K562 (cell line): Measurements from ENCODE around the gene GADD45G. TPM values are rescaled to one million over a fixed set of nuclear protein-coding genes. Genes with fewer than 3 reads are reported as not detected.

ENCODE experiments used
- ATAC-seq: fragments of 200-7000 bp; cut with Tn5 transposase; 3 replicates; pipeline ENCODE4 v1.9.1; 2020; ENCODE audit warnings: moderate library complexity
- BruUV-seq: library from RNA; stranded (reverse); fragments of 400-500 nt; replicated peaks from 2 replicates; lab custom pipeline; 2021; lab: Mats Ljungman, UMichigan
- CTCF ChIA-PET: fragments of 300-600 bp; formaldehyde crosslinking; extraction: SDS; loops from one replicate; lab custom pipeline; 2021; ENCODE audit warnings: low intra/inter-chr PET ratio; lab: Yijun Ruan, JAX
- POLR2A ChIA-PET: fragments of 300-600, 350-650 bp; sonication (Branson Sonifier 250); formaldehyde crosslinking; extraction: SDS; loops from one replicate; lab custom pipeline; 2021; ENCODE audit warnings: antibody characterized with exemption, inconsistent platforms; lab: Yijun Ruan, JAX
- DNase-seq, 4 experiments: peaks; one replicate each; pipeline versions ENCODE4 v3.0.0 to v3.0.0-alpha.2; 2011 to 2018; ENCODE audit warnings: low spot score in 3 of 4, mixed read lengths in 3 of 4; ENCODE audit errors: extremely low read depth in 1 of 4
- FAIRE-seq: peaks from 2 replicates; lab custom pipeline; 2011; peaks lifted over from hg19 to GRCh38; lab: Jason Lieb, UNC
- H2AFZ ChIP-seq: 2 replicates; pipeline ENCODE4 v1.6.0; 2011; ENCODE audit warnings: low read depth, low read length, control low read depth, inconsistent platforms
- H3K27ac ChIP-seq: fragments of 200-600 bp; 3 replicates; pipeline ENCODE4 v1.8.0; 2011; ENCODE audit warnings: low read depth, mild to moderate bottlenecking, control low read depth, inconsistent platforms, low read length, moderate library complexity, mixed read lengths; ENCODE audit errors: extremely low read depth
- H3K27me3 ChIP-seq, 2 experiments: fragments of 300-600 bp in 1 of 2; 2 replicates in 1 of 2; 3 replicates in 1 of 2; pipeline versions ENCODE4 v1.6.0 to v1.8.0; 2011; ENCODE audit warnings: inconsistent platforms in 2 of 2, low read length in 2 of 2, mild to moderate bottlenecking in 1 of 2, mixed read lengths in 1 of 2, moderate library complexity in 1 of 2; ENCODE audit not compliant: control insufficient read depth in 2 of 2, insufficient read depth in 2 of 2
- H3K36me3 ChIP-seq: fragments of 300-600 bp; 3 replicates; pipeline ENCODE4 v1.8.0; 2011; ENCODE audit warnings: mild to moderate bottlenecking, low read length, inconsistent platforms; ENCODE audit not compliant: control insufficient read depth, insufficient read depth
- H3K4me1 ChIP-seq, 2 experiments: fragments of 200-600 bp in 1 of 2; replicated peaks in 1 of 2; 2 replicates in 1 of 2; 3 replicates in 1 of 2; pipeline versions ENCODE4 v1.5.1 to v1.8.0; 2011; ENCODE audit warnings: inconsistent platforms in 2 of 2, low read length in 2 of 2, mild to moderate bottlenecking in 1 of 2, mixed read lengths in 1 of 2, moderate library complexity in 1 of 2; ENCODE audit not compliant: control insufficient read depth in 2 of 2, insufficient read depth in 2 of 2
- H3K4me2 ChIP-seq: 2 replicates; pipeline ENCODE4 v1.6.1; 2011; ENCODE audit warnings: low read length, control low read depth, inconsistent platforms, mixed read lengths; ENCODE audit not compliant: insufficient read depth
- H3K4me3 ChIP-seq: fragments of 200-600 bp; sonication (generic), shearing (Covaris generic); 2 replicates; pipeline ENCODE4 v1.5.1; 2016; ENCODE audit warnings: control low read depth, inconsistent platforms
- H3K79me2 ChIP-seq: fragments of 200-600 bp; 3 replicates; pipeline ENCODE4 v1.8.0; 2011; ENCODE audit warnings: low read length, inconsistent platforms; ENCODE audit not compliant: control insufficient read depth, insufficient read depth
- H3K9ac ChIP-seq, 2 experiments: 2 replicates each; pipeline versions ENCODE4 v1.6.0 to v1.6.1; 2011; ENCODE audit warnings: low read depth in 2 of 2, low read length in 2 of 2, control low read depth in 1 of 2, inconsistent platforms in 1 of 2, mild to moderate bottlenecking in 1 of 2, mixed read lengths in 1 of 2; ENCODE audit not compliant: insufficient read depth in 1 of 2
- H3K9me1 ChIP-seq: one replicate; pipeline ENCODE4 v1.6.0; 2011; ENCODE audit warnings: inconsistent platforms, mild to moderate bottlenecking, low read length, moderate library complexity; ENCODE audit not compliant: control insufficient read depth, insufficient read depth
- H3K9me3 ChIP-seq: replicated peaks from 2 replicates; pipeline ENCODE4 v1.5.1; 2011; ENCODE audit warnings: low read depth, low read length, inconsistent platforms; ENCODE audit not compliant: control insufficient read depth, insufficient read depth
- H4K20me1 ChIP-seq: replicated peaks from 2 replicates; pipeline ENCODE4 v1.6.1; 2011; ENCODE audit warnings: low read length, inconsistent platforms, mixed read lengths; ENCODE audit not compliant: control insufficient read depth, insufficient read depth
- ARID3A ChIP-seq: IDR thresholded peaks from 2 replicates; pipeline ENCODE4 v1.6.1; 2012; ENCODE audit warnings: low read depth, low read length, improper control_type of control experiment, borderline replicate concordance
- PATZ1 ChIP-seq: fragments of 250-450 bp; sonication (Bioruptor Pico); IDR thresholded peaks from 2 replicates; pipeline ENCODE4 v1.5.0; 2020; ENCODE audit warnings: mild to moderate bottlenecking, borderline replicate concordance
- RBM22 ChIP-seq: fragments of 200-400 bp; formaldehyde crosslinking; IDR thresholded peaks from 2 replicates; pipeline ENCODE4 v1.6.1; 2018; ENCODE audit warnings: low read length, low read depth; ENCODE audit not compliant: poor library complexity, severe bottlenecking
- SMAD1 ChIP-seq: fragments of 150-350 bp; IDR thresholded peaks from 2 replicates; pipeline ENCODE4 v1.6.1; 2014; ENCODE audit warnings: low read length, low read depth; ENCODE audit not compliant: partially characterized antibody
- STAT6 ChIP-seq: sonication (generic); formaldehyde crosslinking; IDR thresholded peaks from 2 replicates; pipeline ENCODE4 v1.8.1; 2023; ENCODE audit warnings: mild to moderate bottlenecking, missing genetic modification reagents
- ZNF395 ChIP-seq: fragments of 200-800 bp; sonication (Bioruptor generic); IDR thresholded peaks from 2 replicates; pipeline ENCODE4 v1.6.1; 2017; ENCODE audit warnings: missing genetic modification characterization, missing compliant biosample characterization
- WGBS: fragments of 100-300 bp; shearing (Covaris generic); methylation state at CpG from one replicate; pipeline ENCODE4 v1.1.6; 2016; ENCODE audit warnings: low coverage, mixed read lengths; ENCODE audit not compliant: insufficient coverage; ENCODE audit errors: missing lambda C conversion rate; 5-methylcytosine and 5-hydroxymethylcytosine counted together
- in situ Hi-C: fragments of 300-500 bp; cut with MboI; formaldehyde crosslinking; loops from 4 replicates; pipeline ENCODE4 v1.15.0; 2018; ENCODE audit warnings: inconsistent platforms, mixed read lengths
- intact Hi-C: fragments of 100-400 bp; cut with micrococcal nuclease; formaldehyde crosslinking; loops from 2 replicates; pipeline ENCODE4 v1.14.2; 2022
- polyA plus RNA-seq, 8 experiments: library from polyadenylated mRNA; depleted of rRNA in 4 of 8; stranded (reverse) in 5 of 8; unstranded in 3 of 8; fragments of >200 nt; fragmentation: Nextera tagmentation in 2 of 8; fragmentation: Illumina TruSeq in 1 of 8; extraction: Ambion mirVana in 2 of 8; extraction: Trizol in 1 of 8; gene quantifications; 2 replicates each; pipeline versions ENCODE4 v1.2.1 to v1.2.3, GENCODE V29; 2011 to 2014; ENCODE audit warnings: inconsistent platforms in 1 of 8, missing spikeins in 1 of 8
- total RNA-seq, 7 experiments: library from RNA; depleted of rRNA in 6 of 7; stranded (reverse); fragments of >200 nt in 6 of 7; fragmentation: Illumina TruSeq in 2 of 7; extraction: Trizol in 2 of 7; gene quantifications; 2 replicates each; pipeline versions ENCODE4 v1.2.1 to v1.2.3, GENCODE V29; 2011 to 2021; ENCODE audit warnings: low replicate concordance in 1 of 7

The GADD45G gene
- total and polyA plus RNA-seq, 9 of the 15 experiments (the other 6 are each of a cell fraction or from before 2014, with no cell fraction given) = 0.20 to 0.34 TPM; not detected in 7

GRCh38 chr9:89600831-89601230, 4.0 kb upstream of the GADD45G start:
- CTCF ChIA-PET = interaction anchor here (0.6 kb wide), 1 partner anchor 133 kb away, joined by 4 read pairs; no protein-coding TSS in a partner anchor
- no peaks in the 10 kb centered on the region for H3K79me2 ChIP-seq
- H3K36me3 ChIP-seq = no peaks in the 10 kb centered on the region
- in situ Hi-C loops (loop anchor here (5.0 kb wide), 1 partner anchor 501 kb away; no protein-coding TSS in a partner anchor), intact Hi-C loops (loop anchor here (10.0 kb wide), 2 partner anchors 64 to 134 kb away; no protein-coding TSS in a partner anchor)
- BruUV-seq = no TSS peak
- H3K4me1 ChIP-seq = peaks cover 0 to 25% of the 10 kb centered on the region in 2 experiments; a peak in 3 of 5 replicates
- no peak for DNase-seq
- no peak for ATAC-seq
- no peak overlapping the region for H2AFZ ChIP-seq
- H3K9me3 ChIP-seq = no peaks in the 10 kb centered on the region
- no peaks in the 10 kb centered on the region for H3K9me1 ChIP-seq
- no peaks in the 10 kb centered on the region for H4K20me1 ChIP-seq
- no peak overlapping the region for H3K4me3 ChIP-seq
- H3K27ac ChIP-seq = no peak overlapping the region
- POLR2A ChIA-PET = interaction anchor here (0.7 kb wide), 1 partner anchor 82 kb away, joined by 3 read pairs; no protein-coding TSS in a partner anchor
- H3K9ac ChIP-seq = no peak overlapping the region
- H3K27me3 ChIP-seq = no peaks in the 10 kb centered on the region; a peak in 1 of 5 replicates
- FAIRE-seq = no peak
- TF ChIP-seq SMAD1 (no peak), RBM22 (no peak), ZNF395 (no peak), PATZ1 (no peak), ARID3A (no peak), STAT6 (CRISPR knock-in tag) (no peak)
- 0% methylated on average over 5 of the region's 6 CpGs for WGBS
- no peak overlapping the region for H3K4me2 ChIP-seq
